Activated naive CD8-positive, alpha-beta T cell treated with anti-CD3 and anti-CD28 coated beads, Interleukin-2, amount 10 ng/mL, durations not matched to agents 7 days and 5 days (primary cell): ENCODE measurements around the gene NFE2L1. TPM values are rescaled to one million over a fixed set of nuclear protein-coding genes. Genes with fewer than 3 reads are reported as not detected.
"Not testable (repeated sequence)": the region's sequence is repeated elsewhere in the genome, so short reads cannot be mapped to it uniquely, and the experiment has no call there.

Experiments used
- ATAC-seq: fragments of 150-1000 bp; cut with Tn5 transposase; one replicate; pipeline ENCODE4 v1.10.0; 2021; ENCODE audit warnings: low read depth, moderate library complexity
- POLR2A ChIA-PET: fragments of 350-600 bp; sonication (Branson Sonifier 250); formaldehyde crosslinking; loops from one replicate; lab custom pipeline; 2021; ENCODE audit warnings: antibody characterized with exemption; lab: Charles Lee
- DNase-seq: peaks from one replicate; pipeline ENCODE4 v3.0.0; 2021
- H3K27ac Mint-ChIP-seq: one replicate; pipeline ENCODE4 v1.8.0; 2022; ENCODE audit warnings: mild to moderate bottlenecking, mixed read lengths
- H3K27me3 Mint-ChIP-seq: one replicate; pipeline ENCODE4 v1.8.0; 2022; ENCODE audit warnings: mild to moderate bottlenecking, moderate library complexity, mixed read lengths
- H3K36me3 Mint-ChIP-seq: one replicate; pipeline ENCODE4 v1.8.0; 2021; ENCODE audit warnings: mild to moderate bottlenecking, mixed read lengths
- H3K4me1 Mint-ChIP-seq: one replicate; pipeline ENCODE4 v1.8.0; 2021; ENCODE audit warnings: mixed read lengths
- H3K4me3 Mint-ChIP-seq: one replicate; pipeline ENCODE4 v1.8.0; 2022; ENCODE audit warnings: mild to moderate bottlenecking, moderate library complexity, mixed read lengths
- H3K9me3 Mint-ChIP-seq: one replicate; pipeline ENCODE4 v1.8.0; 2021; ENCODE audit warnings: mixed read lengths
- total RNA-seq, 2 experiments: library from RNA; stranded (reverse); gene quantifications; one replicate each; pipeline ENCODE4 v1.2.3, GENCODE V29; 2021

NFE2L1 gene
- total RNA-seq, 2 experiments from 2014 or later: 62.2 to 63.1 TPM

- H3K9me3 Mint-ChIP-seq: no peaks in the 10 kb centered on the region
- peaks cover 27% of the 10 kb centered on the region for H3K4me1 Mint-ChIP-seq
- peaks cover 23% of the 10 kb centered on the region for H3K27me3 Mint-ChIP-seq
- no peaks in the 10 kb centered on the region for H3K36me3 Mint-ChIP-seq
- H3K27ac Mint-ChIP-seq: no peak overlapping the region
- H3K4me3 Mint-ChIP-seq: peak overlapping the region; percentile 89
- no peak for DNase-seq
- POLR2A ChIA-PET: interaction anchor here (0.6 to 1.7 kb wide), 6 partner anchors 34 to 499 kb away, joined by 3 to 8 read pairs (median 6); partner anchors contain the start of genes CDK5RAP3, LRRC46, MRPL10 and SP2
- no peak for ATAC-seq
Measured at GRCh38 chr17:48012654-48013053, 35.5 kb upstream of the NFE2L1 start.

GRCh38 chr17:48013876-48014594 is 34.1 kb upstream of the NFE2L1 start:
- POLR2A ChIA-PET: interaction anchor here (0.8 to 1.8 kb wide), 4 partner anchors 35 to 183 kb away, joined by 3 to 7 read pairs (median 4); partner anchors contain the start of genes CDK5RAP3, LRRC46, MRPL10 and SP2
- no peak for DNase-seq
- Mint-ChIP-seq H3K4me1 (peaks cover 38% of the 10 kb centered on the region), H3K4me3 (no peak overlapping the region), H3K27me3 (peaks cover 15% of the 10 kb centered on the region), H3K36me3 (no peaks in the 10 kb centered on the region), H3K9me3 (no peaks in the 10 kb centered on the region), H3K27ac (no peak overlapping the region)
- no peak for ATAC-seq

DNA sequence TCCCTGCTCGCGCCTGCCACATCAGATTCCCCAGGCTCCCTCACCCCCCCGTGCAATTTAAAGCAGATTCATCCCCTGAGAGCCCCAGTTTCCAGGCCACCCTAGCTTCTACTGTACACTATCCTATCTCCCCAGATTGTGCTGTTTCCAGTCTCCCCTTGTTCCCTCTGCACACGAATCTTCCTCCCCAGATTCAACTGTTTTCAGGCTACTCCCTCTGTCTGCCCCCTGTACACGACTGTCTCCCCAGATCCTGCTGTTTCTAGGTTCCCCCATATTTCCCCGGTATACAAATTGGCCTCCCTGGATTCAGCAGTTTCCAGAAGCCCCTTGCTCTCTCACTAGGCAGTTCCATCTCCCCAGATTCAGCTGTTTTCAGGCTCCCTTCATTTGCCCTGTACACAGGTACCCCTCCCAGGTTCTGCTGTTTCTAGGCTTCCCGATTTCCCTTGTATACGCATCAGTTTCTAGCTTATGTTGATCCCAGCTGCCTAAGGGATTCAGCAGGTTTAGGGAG is 33.5 kb upstream of the NFE2L1 start:
- POLR2A ChIA-PET: interaction anchor here (1.2 to 1.8 kb wide), 2 partner anchors 44 to 119 kb away, joined by 4 to 7 read pairs; partner anchors contain the start of genes CDK5RAP3 and SP2
- Mint-ChIP-seq H3K36me3 (no peaks in the 10 kb centered on the region), H3K27ac (no peak overlapping the region), H3K4me1 (peaks cover 38% of the 10 kb centered on the region), H3K27me3 (peaks cover 12% of the 10 kb centered on the region), H3K4me3 (no peak overlapping the region), H3K9me3 (no peaks in the 10 kb centered on the region)
- ATAC-seq (no peak), DNase-seq (no peak)

DNA sequence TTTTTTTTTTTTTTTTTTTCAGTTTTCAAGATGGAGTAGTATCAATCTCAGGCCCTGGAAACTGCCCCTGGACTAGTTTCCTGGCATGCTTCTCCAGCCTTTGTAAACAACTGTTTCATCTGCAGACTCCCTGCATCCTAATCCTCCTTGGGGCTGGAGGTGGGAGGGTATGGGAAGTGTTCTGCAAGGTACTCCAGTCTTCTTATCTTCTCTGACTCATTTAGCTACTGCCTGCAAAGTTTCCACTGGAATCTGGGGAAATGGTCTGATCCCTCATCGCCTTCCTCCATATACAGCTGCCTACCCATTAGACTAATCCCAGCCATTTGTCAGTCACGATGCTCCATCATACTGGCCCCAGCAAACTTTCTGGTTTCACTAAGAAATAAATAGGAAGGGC is 32.0 kb upstream of the NFE2L1 start:
- DNase-seq (no peak), ATAC-seq (no peak)
- POLR2A ChIA-PET: interaction anchor here (0.6 kb wide), 1 partner anchor 119 kb away, joined by 5 read pairs; no protein-coding TSS in a partner anchor
- Mint-ChIP-seq H3K9me3 (no peaks in the 10 kb centered on the region), H3K27ac (peak overlapping the region; percentile 75), H3K36me3 (no peaks in the 10 kb centered on the region), H3K27me3 (peaks cover 13% of the 10 kb centered on the region), H3K4me1 (peaks cover 36% of the 10 kb centered on the region), H3K4me3 (peak overlapping the region; percentile 1)

- H3K4me1 Mint-ChIP-seq: peaks cover 28% of the 10 kb centered on the region
- POLR2A ChIA-PET: interaction anchor here (0.5 to 2.5 kb wide), 14 partner anchors 8 to 181 kb away, joined by 3 to 15 read pairs (median 4); partner anchors contain the start of genes PNPO, SCRN2 and SP2
- peak overlapping the region; percentile 77 for H3K4me3 Mint-ChIP-seq
- not testable (repeated sequence) for H3K9me3 Mint-ChIP-seq, DNase-seq, H3K36me3 Mint-ChIP-seq
- H3K27ac Mint-ChIP-seq: peak overlapping the region; percentile 96
- peak; percentile 24 for ATAC-seq
- H3K27me3 Mint-ChIP-seq: peaks cover 20% of the 10 kb centered on the region
Measured at GRCh38 chr17:48017817-48018158, 30.4 kb upstream of the NFE2L1 start.

DNA sequence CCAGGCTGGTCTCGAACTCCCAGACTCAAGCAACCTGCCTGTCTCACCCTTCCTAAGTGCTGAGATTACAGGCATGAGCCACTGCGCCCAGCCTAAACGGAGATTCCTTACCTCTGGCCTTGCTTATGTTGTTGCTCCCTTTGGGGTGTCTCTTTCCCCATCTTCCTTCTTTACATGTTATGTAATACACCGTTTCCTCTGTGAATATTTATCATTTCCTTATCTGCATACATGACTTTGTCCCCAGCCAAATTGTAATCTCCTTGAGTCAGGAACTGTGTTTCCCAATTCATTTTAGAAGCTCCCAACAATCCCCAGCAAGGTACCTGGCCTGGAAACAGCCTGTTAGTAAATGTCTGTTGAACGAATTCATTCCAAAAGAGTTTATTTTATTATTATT is 26.2 kb upstream of the NFE2L1 start:
- ATAC-seq (no peak), DNase-seq (no peak)
- H3K27me3 Mint-ChIP-seq: peaks cover 20% of the 10 kb centered on the region
- no peak overlapping the region for H3K4me3 Mint-ChIP-seq
- H3K4me1 Mint-ChIP-seq: peaks cover 41% of the 10 kb centered on the region
- no peaks in the 10 kb centered on the region for H3K9me3 Mint-ChIP-seq
- no peaks in the 10 kb centered on the region for H3K36me3 Mint-ChIP-seq
- POLR2A ChIA-PET: interaction anchor here (0.6 kb wide), 1 partner anchor 126 kb away, joined by 3 read pairs; no protein-coding TSS in a partner anchor
- H3K27ac Mint-ChIP-seq: no peak overlapping the region

- H3K4me1 Mint-ChIP-seq: peaks cover 33% of the 10 kb centered on the region
- no peaks in the 10 kb centered on the region for H3K9me3 Mint-ChIP-seq
- DNase-seq (no peak), ATAC-seq (no peak)
- no peaks in the 10 kb centered on the region for H3K36me3 Mint-ChIP-seq
- no peak overlapping the region for H3K27ac Mint-ChIP-seq
- peaks cover 26% of the 10 kb centered on the region for H3K27me3 Mint-ChIP-seq
- POLR2A ChIA-PET: no interaction called here
- peak overlapping the region; percentile 44 for H3K4me3 Mint-ChIP-seq
Measured at GRCh38 chr17:48022901-48023300, 25.3 kb upstream of the NFE2L1 start.

DNA sequence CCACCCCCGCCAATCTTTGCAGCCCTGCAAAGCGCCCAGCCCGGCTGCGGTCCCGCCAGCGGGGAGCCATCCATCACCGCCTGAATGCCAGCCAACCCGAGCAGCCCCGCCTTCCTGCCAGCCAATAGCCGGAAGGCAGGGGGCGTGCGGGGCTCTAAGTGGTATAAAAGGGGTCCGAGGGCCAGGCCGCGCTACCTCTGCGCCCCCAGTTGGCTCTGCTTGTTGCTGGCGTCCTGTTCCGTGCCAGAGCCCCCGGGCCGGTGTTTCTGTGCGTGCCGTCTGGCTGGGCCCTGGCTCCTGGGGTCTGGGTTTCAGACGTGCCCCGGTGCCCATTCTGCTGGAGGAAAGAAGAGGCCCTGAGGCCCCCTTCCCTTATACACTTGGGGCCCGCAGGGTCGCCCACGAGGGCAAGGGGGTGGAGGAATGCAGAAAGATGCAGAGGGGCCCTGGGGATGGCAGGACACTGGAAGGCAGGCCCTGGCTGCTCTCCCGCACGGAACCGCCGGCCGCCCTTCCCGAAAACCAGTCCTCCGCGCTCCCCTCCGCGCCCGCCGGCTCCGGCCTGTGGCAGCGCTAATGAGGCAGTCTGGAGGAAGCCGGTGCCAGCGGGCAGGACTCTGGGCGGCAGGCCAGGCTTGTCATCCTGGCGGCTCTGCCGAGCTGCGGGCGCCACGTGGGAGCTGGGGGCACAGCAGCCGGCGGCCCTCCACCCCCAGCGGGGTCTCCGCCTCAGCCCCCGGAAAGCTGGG is 24.6 kb upstream of the NFE2L1 start:
- Mint-ChIP-seq H3K4me3 (peak overlapping the region; percentile 73), H3K27ac (no peak overlapping the region)

GRCh38 chr17:48024149-48025039 is 23.8 kb upstream of the NFE2L1 start:
- Mint-ChIP-seq H3K27ac (peak overlapping the region; percentile 81), H3K9me3 (no peaks in the 10 kb centered on the region), H3K27me3 (peaks cover 26% of the 10 kb centered on the region), H3K36me3 (no peaks in the 10 kb centered on the region), H3K4me3 (peak overlapping the region; percentile 85), H3K4me1 (peaks cover 24% of the 10 kb centered on the region)
- DNase-seq: peak; percentile 57
- POLR2A ChIA-PET: interaction anchor here (3.1 kb wide), 1 partner anchor 24 kb away, joined by 15 read pairs; the partner anchor contains the start of gene NFE2L1
- ATAC-seq: peak; percentile 20

More for the DNA sequence above, 24.6 kb upstream of the NFE2L1 start:
- Mint-ChIP-seq H3K36me3 (no peaks in the 10 kb centered on the region), H3K27me3 (peaks cover 26% of the 10 kb centered on the region), H3K9me3 (no peaks in the 10 kb centered on the region), H3K4me1 (peaks cover 26% of the 10 kb centered on the region)
- peak; percentile 60 for DNase-seq
- POLR2A ChIA-PET: no interaction called here
- no peak for ATAC-seq

DNA sequence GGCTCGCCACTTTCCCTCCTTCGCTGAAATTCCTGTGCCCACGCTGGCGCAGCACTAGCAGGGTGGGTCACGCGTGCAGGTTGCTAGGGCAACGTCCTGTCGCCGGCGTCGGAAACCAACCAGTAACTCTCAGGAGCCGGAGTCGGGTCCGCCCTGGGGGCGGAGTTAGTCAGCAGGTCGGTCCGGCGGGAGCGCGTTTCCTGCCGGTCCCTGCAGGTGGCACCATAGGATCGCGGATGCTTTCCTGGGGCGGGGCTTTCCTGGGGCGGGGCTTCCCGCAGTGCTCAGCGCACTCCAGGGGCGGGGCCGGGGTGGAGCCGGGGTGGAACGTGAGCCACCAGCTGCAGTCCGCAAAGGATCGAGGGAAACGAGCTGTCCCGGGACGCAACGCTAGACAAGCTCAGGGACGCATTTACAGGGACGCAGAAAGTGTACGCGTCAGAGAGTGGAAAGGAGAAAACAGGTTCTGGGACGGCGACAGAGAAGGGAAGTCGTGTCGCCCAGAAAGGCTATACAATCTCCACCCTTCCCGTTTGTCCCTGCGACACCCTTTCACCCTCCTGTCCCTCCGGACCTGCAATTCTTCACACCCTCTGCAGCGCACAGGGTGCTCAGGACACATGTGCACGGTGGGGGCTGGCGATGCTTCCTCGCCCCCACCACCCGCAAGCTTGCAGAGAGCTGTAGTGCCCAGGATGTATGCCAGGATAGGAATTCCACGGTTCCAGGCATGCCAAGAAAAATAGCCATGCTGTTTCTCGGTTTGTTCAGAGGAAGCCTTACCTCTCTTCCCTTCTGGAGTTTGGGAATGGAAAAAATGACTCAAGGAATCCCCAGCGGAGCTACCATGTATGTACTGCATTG is 22.9 kb upstream of the NFE2L1 start:
- Mint-ChIP-seq H3K27me3 (peaks cover 24% of the 10 kb centered on the region), H3K4me1 (peaks cover 24% of the 10 kb centered on the region), H3K9me3 (no peaks in the 10 kb centered on the region), H3K36me3 (no peaks in the 10 kb centered on the region), H3K4me3 (peak overlapping the region; percentile 85), H3K27ac (peak overlapping the region; percentile 69)
- ATAC-seq: peak; percentile 88
- POLR2A ChIA-PET: interaction anchor here (0.8 to 3.1 kb wide), 2 partner anchors 23 to 48 kb away, joined by 4 to 15 read pairs; partner anchors contain the start of gene NFE2L1
- peak; percentile 96 for DNase-seq

GRCh38 chr17:48025904-48026501 is 22.2 kb upstream of the NFE2L1 start:
- POLR2A ChIA-PET: interaction anchor here (0.8 to 3.1 kb wide), 3 partner anchors 22 to 48 kb away, joined by 4 to 15 read pairs (median 6); partner anchors contain the start of gene NFE2L1
- DNase-seq (no peak), ATAC-seq (no peak)
- peaks cover 25% of the 10 kb centered on the region for H3K27me3 Mint-ChIP-seq
- peak overlapping the region; percentile 85 for H3K4me3 Mint-ChIP-seq
- H3K27ac Mint-ChIP-seq: no peak overlapping the region
- H3K4me1 Mint-ChIP-seq: peaks cover 24% of the 10 kb centered on the region
- no peaks in the 10 kb centered on the region for H3K9me3 Mint-ChIP-seq
- H3K36me3 Mint-ChIP-seq: no peaks in the 10 kb centered on the region
